Hepatocyte (in vitro differentiated cells): Measurements from ENCODE around the gene LMO2. TPM values are rescaled to one million over a fixed set of nuclear protein-coding genes. Genes with fewer than 3 reads are reported as not detected.
A peak's percentile ranks its signal among the peaks of the same experiment; 100 is the strongest.

ENCODE experiments used
- DNase-seq: peaks from one replicate; pipeline ENCODE4 v3.0.0-alpha.2; 2016; ENCODE audit warnings: low spot score
- H2AFZ ChIP-seq: fragments of 200-600 bp; sonication (generic); 2 replicates; pipeline ENCODE4 v1.6.0; 2016; ENCODE audit warnings: antibody characterized with exemption, mild to moderate bottlenecking
- H3K27ac ChIP-seq: fragments of 200-600 bp; sonication (generic); 2 replicates; pipeline ENCODE4 v1.5.1; 2016; ENCODE audit warnings: mild to moderate bottlenecking
- H3K27me3 ChIP-seq: fragments of 200-600 bp; sonication (generic); 2 replicates; pipeline ENCODE4 v1.6.1; 2016
- H3K36me3 ChIP-seq: fragments of 200-600 bp; sonication (generic); replicated peaks from 2 replicates; pipeline ENCODE4 v1.5.1; 2016; ENCODE audit warnings: low read depth; ENCODE audit not compliant: insufficient read depth
- H3K4me1 ChIP-seq: fragments of 200-600 bp; sonication (generic); 2 replicates; pipeline ENCODE4 v1.5.1; 2016; ENCODE audit warnings: mild to moderate bottlenecking, moderate library complexity; ENCODE audit not compliant: insufficient read depth
- H3K4me2 ChIP-seq: fragments of 200-600 bp; sonication (generic); 2 replicates; pipeline ENCODE4 v1.6.0; 2016
- H3K4me3 ChIP-seq: fragments of 200-600 bp; sonication (generic); 2 replicates; pipeline ENCODE4 v1.5.1; 2016; ENCODE audit warnings: mild to moderate bottlenecking
- H3K79me2 ChIP-seq: fragments of 200-600 bp; sonication (generic); 2 replicates; pipeline ENCODE4 v1.6.0; 2017; ENCODE audit warnings: mild to moderate bottlenecking
- H3K9me2 ChIP-seq: fragments of 200-600 bp; sonication (generic); replicated peaks from 2 replicates; pipeline ENCODE4 v1.6.0; 2017; ENCODE audit warnings: mild to moderate bottlenecking; ENCODE audit not compliant: insufficient read depth
- H3K9me3 ChIP-seq: fragments of 200-600 bp; sonication (generic); 2 replicates; pipeline ENCODE4 v1.5.1; 2016; ENCODE audit warnings: low read depth, mild to moderate bottlenecking
- H4K20me1 ChIP-seq: fragments of 200-600 bp; sonication (generic); 2 replicates; pipeline ENCODE4 v1.6.0; 2016; ENCODE audit warnings: mild to moderate bottlenecking; ENCODE audit not compliant: insufficient read depth, poor library complexity, severe bottlenecking
- CTCF ChIP-seq: fragments of 200-600 bp; sonication (generic); IDR thresholded peaks from 2 replicates; pipeline ENCODE4 v1.5.1; 2016; ENCODE audit warnings: antibody characterized with exemption, mild to moderate bottlenecking; ENCODE audit not compliant: poor library complexity
- EZH2 ChIP-seq: fragments of 200-600 bp; sonication (generic); IDR thresholded peaks from 2 replicates; pipeline ENCODE4 v1.6.1; 2016; ENCODE audit warnings: antibody characterized with exemption, mild to moderate bottlenecking, borderline replicate concordance
- EZH2phosphoT487 ChIP-seq: fragments of 200-600 bp; sonication (generic); IDR thresholded peaks from one replicate; pipeline ENCODE4 v1.6.1; 2018; ENCODE audit warnings: antibody characterized with exemption, mild to moderate bottlenecking, low read depth, moderate library complexity; ENCODE audit not compliant: unreplicated experiment, severe bottlenecking
- WGBS: methylation state at CpG from one replicate; pipeline ENCODE4 v1.1.6; 2016; ENCODE audit warnings: low lambda C conversion rate; ENCODE audit errors: missing lambda C conversion rate; 5-methylcytosine and 5-hydroxymethylcytosine counted together
- polyA plus RNA-seq: library from polyadenylated mRNA; unstranded; fragments of >200 nt; fragmentation: Nextera tagmentation; extraction: Ambion mirVana; gene quantifications from 2 replicates; pipeline ENCODE4 v1.2.1, GENCODE V29; 2016
- total RNA-seq: library from RNA; depleted of rRNA; stranded (reverse); fragments of >200 nt; gene quantifications from 2 replicates; pipeline ENCODE4 v1.2.3, GENCODE V29; 2014

LMO2 gene
- total and polyA plus RNA-seq, 2 experiments from 2014 or later: 2.5 to 5.5 TPM

- Histone ChIP-seq H3K9me2 (no peaks in the 10 kb centered on the region), H3K4me1 (no peaks in the 10 kb centered on the region), H3K4me3 (no peak overlapping the region), H3K4me2 (no peak overlapping the region), H3K36me3 (no peaks in the 10 kb centered on the region), H3K9me3 (no peaks in the 10 kb centered on the region), H3K79me2 (no peaks in the 10 kb centered on the region), H4K20me1 (no peaks in the 10 kb centered on the region), H2AFZ (no peak overlapping the region), H3K27ac (peak overlapping the region; percentile 28), H3K27me3 (no peaks in the 10 kb centered on the region)
- peak; percentile 39 for DNase-seq
- TF ChIP-seq CTCF (no peak), EZH2 (no peak), EZH2phosphoT487 (no peak)
- 57% methylated on average over 5 of the region's 5 CpGs for WGBS
These were observed 32.5 kb upstream of the LMO2 start for GRCh38 chr11:33924341-33924740.

- WGBS: 87% methylated on average over 2 of the region's 2 CpGs
- Histone ChIP-seq H3K4me1 (no peaks in the 10 kb centered on the region), H4K20me1 (no peaks in the 10 kb centered on the region), H3K9me3 (no peaks in the 10 kb centered on the region), H2AFZ (no peak overlapping the region), H3K79me2 (no peaks in the 10 kb centered on the region), H3K4me2 (no peak overlapping the region), H3K9me2 (no peaks in the 10 kb centered on the region), H3K27ac (peak overlapping the region; percentile 52), H3K27me3 (no peaks in the 10 kb centered on the region), H3K4me3 (no peak overlapping the region), H3K36me3 (no peaks in the 10 kb centered on the region)
- no peak for DNase-seq
- no peak for TF ChIP-seq EZH2
- no peak for TF ChIP-seq CTCF
- TF ChIP-seq EZH2phosphoT487: no peak
These were observed 31.8 kb upstream of the LMO2 start for GRCh38 chr11:33923626-33924025.

DNA sequence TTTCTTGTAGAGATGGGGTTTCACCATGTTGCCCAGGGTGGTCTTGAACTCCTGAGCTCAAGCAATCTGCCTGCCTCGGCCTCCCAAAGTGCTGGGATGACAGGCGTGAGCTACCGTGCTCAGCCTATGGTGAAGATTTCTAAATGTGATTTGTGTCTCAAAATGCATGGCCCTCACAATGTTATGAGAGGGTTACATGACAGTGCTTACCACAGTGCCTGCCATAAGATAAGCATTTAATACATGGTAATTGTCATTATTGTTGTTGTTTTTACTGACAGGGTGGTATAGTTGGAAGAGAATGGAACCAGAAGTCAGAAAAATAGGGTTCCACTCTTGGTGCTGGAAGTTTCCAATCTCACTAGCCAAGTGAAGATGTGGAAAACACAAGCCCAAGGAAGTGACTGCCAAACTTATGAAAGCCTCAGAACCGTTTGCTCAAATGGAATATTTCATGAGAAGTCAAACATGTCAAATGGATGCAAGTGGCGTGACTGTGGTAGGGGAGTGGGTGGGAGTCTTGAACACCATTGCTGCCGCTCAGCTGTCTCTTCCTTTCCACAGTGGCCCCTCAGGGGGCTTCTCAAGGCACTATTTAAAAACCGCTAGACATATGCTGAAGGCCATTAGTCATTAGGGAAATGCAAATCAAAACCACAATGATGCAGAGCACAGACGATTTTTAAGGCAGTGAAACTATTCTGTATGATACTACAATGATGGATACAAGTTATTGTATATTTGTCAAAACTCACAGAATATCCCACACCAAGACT lies 29.1 kb upstream of the LMO2 start:
- Histone ChIP-seq H3K27me3 (no peaks in the 10 kb centered on the region), H4K20me1 (no peaks in the 10 kb centered on the region), H3K4me2 (no peak overlapping the region), H3K79me2 (no peaks in the 10 kb centered on the region), H3K4me3 (no peak overlapping the region), H2AFZ (no peak overlapping the region), H3K4me1 (no peaks in the 10 kb centered on the region), H3K36me3 (no peaks in the 10 kb centered on the region), H3K9me3 (no peaks in the 10 kb centered on the region), H3K9me2 (no peaks in the 10 kb centered on the region), H3K27ac (no peak overlapping the region)
- 84% methylated on average over 8 of the region's 8 CpGs for WGBS
- TF ChIP-seq EZH2 (no peak), EZH2phosphoT487 (no peak), CTCF (no peak)
- DNase-seq: no peak
